ENCODE measurements around the gene DIP2B. TPM values are rescaled to one million over a fixed set of nuclear protein-coding genes. Genes with fewer than 3 reads are reported as not detected.

DIP2B gene
- total RNA-seq, 4 donors from 2014 or later, result 27.9 to 31.8 (median 29.8) TPM

DNA sequence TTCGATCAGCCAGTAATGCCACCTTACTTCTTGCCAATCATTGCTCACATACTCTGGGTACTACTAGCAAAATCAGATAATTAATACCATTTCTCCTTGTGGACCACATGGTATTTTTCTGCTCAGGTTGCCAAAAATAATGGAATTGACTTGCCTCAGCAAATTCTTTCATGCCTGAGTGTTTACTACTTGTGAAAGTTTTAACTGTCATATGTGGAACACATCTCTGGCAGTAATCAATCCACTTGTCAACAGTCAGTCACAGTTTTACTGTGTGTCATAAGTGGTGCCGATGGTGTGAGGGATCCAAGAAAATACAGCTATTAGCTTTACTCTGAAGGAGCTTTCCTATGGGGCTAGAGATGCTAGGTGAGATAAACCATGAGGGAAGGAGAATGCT lies 203.8 kb downstream of the DIP2B start:
- TF ChIP-seq, protein P1, sequence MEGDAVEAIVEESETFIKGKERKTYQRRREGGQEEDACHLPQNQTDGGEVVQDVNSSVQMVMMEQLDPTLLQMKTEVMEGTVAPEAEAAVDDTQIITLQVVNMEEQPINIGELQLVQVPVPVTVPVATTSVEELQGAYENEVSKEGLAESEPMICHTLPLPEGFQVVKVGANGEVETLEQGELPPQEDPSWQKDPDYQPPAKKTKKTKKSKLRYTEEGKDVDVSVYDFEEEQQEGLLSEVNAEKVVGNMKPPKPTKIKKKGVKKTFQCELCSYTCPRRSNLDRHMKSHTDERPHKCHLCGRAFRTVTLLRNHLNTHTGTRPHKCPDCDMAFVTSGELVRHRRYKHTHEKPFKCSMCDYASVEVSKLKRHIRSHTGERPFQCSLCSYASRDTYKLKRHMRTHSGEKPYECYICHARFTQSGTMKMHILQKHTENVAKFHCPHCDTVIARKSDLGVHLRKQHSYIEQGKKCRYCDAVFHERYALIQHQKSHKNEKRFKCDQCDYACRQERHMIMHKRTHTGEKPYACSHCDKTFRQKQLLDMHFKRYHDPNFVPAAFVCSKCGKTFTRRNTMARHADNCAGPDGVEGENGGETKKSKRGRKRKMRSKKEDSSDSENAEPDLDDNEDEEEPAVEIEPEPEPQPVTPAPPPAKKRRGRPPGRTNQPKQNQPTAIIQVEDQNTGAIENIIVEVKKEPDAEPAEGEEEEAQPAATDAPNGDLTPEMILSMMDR (IDR thresholded peaks at IDR 0.05; ENCODE audit: low read depth), result no peak

DNA sequence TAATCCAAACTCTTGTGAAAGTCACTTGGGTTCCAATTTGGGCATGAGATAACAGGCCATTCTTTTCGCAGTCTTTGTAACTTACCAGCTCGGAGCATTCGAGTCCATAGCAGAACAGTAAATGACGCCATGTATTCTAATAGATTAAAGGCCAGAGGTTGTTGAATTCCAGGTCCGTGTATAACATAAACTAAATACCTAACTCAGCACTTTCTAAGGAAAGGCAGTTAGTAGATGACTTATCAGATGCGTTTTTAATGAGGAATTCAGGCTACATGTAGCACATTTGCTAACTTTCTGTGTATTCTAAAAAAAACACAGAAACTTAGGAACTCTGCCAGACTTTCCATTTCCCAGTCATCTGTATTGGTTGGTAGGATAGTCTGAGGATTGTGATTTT lies 206.3 kb downstream of the DIP2B start:
- TF ChIP-seq, protein P1 (IDR thresholded peaks at IDR 0.05; ENCODE audit: low read depth), result no peak

DNA sequence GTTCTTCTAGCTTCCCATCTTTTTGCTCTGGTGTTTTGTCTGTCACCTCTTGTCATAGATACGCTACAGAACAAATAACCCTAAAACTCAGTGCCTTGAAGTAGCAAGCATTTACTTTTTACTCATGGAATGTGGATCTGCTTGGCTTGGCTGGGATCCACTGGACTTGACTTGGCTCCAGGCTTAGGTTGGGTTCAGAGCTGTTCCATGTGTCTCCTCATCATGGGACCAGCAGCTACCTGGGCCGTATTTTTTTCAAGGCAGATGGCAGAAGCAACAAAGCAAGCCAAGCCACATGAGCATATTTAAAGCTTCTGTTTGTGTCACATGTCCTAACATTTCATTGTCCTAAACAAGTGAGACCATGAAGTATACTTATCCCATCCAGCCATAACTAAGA lies 210.4 kb downstream of the DIP2B start:
- TF ChIP-seq, protein P1 (IDR thresholded peaks at IDR 0.05; ENCODE audit: low read depth), result no peak

DNA sequence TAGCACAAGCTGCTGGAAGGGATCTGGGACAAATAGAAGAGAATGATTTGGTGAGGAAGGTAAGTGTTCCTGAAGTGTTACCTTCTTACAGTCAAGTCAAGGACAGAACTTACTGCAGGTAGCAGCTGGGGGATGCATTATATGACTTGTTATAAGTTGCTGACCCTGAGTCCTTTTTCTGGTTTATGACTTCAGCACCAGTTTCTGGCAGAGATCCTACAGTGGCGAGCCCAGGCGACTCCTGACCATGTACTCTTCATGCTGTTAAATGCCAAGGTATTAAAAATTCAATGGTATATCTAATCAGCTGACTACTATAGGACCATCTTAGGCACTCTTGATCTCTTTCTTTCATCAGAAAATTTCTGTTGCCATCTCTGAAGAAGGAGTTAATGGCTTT lies 214.0 kb downstream of the DIP2B start:
- TF ChIP-seq, protein P1 (IDR thresholded peaks at IDR 0.05; ENCODE audit: low read depth), result no peak

DNA sequence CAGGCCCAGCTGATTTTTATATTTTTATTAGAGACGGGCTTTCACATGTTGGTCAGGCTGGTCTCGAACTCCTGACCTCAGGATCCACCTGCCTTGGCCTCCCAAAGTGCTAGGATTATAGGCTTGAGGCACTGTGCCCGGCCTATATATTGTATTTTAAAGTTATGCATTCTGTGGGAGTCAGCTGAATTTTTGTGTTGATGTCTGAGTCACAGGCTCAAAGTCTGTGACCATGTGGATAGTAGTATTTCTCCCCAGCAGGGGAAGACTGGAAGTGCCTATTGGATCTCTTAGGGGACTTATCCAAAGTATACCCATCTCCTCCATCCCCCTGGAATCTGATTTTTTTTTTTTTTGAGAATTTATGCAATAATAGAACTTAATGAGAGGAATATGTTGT lies 215.3 kb downstream of the DIP2B start:
- TF ChIP-seq, protein P1 (IDR thresholded peaks at IDR 0.05; ENCODE audit: low read depth), result no peak

DNA sequence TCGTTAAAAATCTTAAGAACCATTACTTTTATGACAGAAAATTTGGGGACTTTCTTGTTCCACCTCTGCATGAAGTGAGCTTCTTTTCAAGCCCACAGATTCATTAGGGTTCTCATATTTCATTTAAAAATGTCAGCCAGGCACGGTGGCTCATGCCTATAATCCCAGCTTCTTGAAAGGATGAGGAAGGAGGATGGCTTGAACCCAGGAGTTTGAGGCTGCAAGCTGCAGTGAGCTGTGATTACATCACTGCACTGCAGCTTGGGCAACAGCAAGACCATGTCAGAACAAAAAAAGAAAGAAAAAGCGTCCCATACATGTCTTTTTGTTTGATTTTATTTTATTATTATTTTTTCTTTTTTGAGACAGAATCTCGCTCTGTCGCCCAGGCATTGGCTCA lies 215.7 kb downstream of the DIP2B start:
- TF ChIP-seq, protein P1 (IDR thresholded peaks at IDR 0.05; ENCODE audit: low read depth), result no peak

DNA sequence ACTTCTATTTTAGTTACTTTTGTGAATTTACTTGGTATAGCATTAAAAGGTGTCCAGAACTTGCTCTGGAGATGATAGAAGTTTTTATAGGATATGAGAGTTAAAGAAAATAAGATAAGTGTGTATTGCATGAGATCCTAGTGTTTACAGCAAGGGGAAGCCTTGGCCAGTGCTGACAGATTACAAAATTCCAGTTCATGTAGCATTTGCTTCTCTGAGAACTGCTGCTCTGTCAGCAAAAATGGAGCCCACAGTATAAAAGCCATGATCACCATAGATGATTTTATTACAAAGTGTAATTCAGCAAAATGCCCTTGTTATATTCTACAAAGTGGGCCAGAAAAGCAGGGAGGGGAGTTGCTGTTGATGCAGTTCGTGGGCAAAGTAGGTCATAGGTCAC lies 219.1 kb downstream of the DIP2B start:
- TF ChIP-seq, protein P1 (IDR thresholded peaks at IDR 0.05; ENCODE audit: low read depth), result no peak

Measured in subcutaneous adipose tissue (tissue), 4 donors.